Right kidney (tissue), 1 donor: Measurements from ENCODE around the gene STARD9.

Source experiments
- DNase-seq: peaks from one replicate; pipeline ENCODE4 v3.0.0-alpha.2; 2016

STARD9 gene

DNA sequence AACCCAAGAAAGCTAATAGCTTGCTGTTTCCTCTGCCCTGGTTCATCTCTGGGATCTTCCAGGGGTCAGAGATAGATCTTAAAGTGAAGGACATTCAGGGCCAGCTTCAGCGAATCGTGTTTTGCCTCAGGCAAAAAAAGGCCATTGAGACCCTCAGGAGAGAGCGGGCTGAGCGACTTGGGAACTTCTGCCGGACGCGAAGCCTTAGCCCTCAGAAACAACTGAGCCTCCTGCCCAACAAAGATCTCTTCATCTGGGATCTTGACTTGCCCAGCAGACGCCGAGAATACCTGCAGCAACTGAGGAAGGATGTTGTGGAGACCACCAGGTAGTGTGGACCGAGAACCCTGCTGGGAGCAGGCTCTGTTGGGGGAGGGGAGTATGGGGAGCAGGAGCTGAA lies 119.0 kb downstream of the STARD9 start:
- no peak for DNase-seq

- DNase-seq: no peak
These were observed 120.2 kb downstream of the STARD9 start for GRCh38 chr15:42695527-42696071.

DNA sequence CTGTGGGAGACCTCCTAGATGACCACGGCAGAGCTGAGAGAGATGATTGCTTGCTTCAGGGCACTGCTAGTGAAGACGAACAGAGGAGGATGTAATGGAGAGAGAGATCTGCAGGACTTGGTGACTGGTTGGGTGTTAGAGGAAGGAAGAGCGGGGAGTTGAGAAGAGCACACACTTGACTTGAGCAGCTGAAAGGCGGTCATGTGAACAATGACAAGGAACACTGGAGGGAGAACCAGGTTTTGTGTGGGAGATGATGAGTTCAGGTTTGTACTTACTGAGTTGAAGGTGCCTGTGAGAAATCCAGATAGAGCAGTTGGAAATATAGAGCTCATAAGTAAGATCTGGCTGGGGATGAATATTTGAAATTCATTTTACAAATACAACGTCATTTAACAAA lies 121.2 kb downstream of the STARD9 start:
- no peak for DNase-seq

DNA sequence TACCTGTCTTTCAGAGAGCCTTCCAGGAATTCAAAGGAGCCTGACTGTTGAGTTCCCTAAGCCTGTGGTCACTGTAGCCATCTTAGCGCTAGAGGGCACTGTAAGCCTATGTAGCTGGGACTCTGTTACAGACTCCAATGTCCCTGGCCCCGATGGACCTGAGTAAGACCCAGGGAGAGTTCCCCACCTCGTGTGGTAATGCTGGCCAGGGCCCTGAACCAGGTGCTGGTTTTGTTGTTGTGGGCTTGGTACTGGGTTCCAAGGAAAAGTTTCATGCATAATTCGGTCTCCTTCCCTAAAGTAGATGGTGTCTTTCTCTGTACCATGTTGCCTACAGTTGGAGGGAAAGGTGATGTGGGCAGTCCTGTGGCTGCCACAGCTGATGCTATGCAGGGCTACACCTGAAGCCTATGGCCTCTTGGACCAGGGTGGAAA lies 129.1 kb downstream of the STARD9 start:
- peak; percentile 23 for DNase-seq

GRCh38 chr15:42705336-42705735 lies 129.9 kb downstream of the STARD9 start:
- no peak for DNase-seq

- no peak for DNase-seq
These were observed 131.7 kb downstream of the STARD9 start for GRCh38 chr15:42707068-42707467.

DNA sequence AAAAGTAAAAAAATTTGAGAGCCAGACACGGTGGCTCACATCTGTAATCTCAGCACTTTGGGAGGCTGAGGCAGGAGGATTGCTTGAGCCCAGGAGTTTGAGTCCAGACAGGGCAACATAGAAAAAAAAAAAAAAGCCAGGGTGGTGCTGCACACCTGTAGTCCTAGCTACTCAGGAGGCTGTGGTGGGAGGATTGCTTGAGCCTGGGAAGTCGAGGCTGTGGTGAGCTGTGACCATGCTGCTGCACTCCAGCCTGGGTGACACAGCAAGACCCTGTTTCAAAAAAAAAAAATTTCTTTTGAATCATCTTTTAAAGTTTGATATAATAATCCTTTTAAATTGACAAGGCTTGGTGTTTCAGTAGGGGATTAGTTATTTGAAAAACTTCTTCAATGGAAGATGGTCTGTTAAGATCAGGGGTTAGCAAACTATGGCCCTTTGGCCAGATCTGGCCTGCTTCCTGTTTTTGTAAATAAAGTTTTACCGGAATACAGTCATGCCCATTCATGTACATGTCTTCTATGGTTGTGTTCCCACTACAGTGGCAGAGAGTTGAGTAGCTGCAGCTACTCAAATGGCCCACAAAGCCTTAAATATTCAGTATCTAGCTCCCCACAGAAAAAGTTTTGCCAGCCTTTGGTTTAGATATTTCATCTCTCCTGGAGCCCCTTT lies 132.6 kb downstream of the STARD9 start:
- no peak for DNase-seq

DNA sequence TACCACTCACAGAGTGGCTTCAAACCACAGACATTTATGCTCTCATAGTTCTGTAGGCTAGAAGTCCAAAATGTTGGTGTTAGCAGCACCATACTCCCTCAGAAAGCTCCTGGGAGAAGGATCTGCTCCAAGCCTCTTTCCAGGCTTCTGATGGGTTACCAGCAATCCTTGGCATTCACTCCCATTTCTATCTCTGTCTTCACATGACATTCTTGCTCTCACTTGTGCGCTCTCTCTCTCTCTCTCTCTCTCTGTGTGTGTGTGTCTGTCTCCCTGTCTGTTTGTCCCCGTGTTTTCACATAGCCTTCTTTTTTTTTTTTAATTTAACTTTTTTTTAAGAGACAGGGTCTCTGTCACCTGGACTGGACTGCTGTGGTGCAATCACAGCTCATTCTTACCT lies 135.3 kb downstream of the STARD9 start:
- DNase-seq: no peak

DNA sequence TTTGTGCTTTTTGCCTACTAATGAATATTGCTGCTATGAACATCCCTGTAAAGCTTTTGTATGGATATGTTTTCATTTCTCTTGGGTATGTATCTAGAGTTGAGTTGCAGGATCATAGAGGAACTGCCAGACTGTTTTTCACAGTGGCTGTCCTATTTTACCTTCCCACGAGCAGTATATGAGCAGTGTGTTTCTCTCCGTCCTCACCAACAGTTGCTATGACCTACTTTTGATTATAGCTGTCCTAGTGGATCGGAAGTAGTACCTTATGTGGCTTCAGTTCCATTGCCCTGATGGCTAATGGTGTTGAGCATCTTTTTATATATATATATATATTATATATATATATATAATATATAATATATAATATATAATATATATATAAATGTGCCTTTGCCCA lies 136.3 kb downstream of the STARD9 start:
- DNase-seq: no peak

GRCh38 chr15:42712584-42712983 lies 137.2 kb downstream of the STARD9 start:
- no peak for DNase-seq

GRCh38 chr15:42716125-42716524 lies 140.7 kb downstream of the STARD9 start:
- no peak for DNase-seq

- no peak for DNase-seq
These were observed 141.2 kb downstream of the STARD9 start for GRCh38 chr15:42716626-42717025.

DNA sequence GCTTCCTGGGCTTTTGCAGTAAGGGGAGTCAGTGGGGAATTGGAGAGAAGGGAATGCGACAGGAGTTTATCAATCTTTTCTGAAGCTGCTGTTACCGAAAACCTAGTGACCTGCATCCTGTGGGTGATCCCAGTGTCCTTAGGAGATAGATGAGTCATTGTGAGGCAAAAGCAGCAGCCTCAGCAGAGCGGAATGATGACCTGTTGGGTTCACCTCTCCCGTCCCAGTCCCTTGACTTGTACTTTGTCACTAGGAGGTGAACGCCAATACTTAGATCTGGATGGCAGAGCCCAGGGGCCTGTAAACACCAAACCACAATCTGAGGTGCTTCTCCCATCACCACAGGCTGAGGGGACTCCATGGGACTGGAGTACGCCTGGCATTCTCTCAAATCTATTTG lies 143.6 kb downstream of the STARD9 start:
- DNase-seq: no peak

DNA sequence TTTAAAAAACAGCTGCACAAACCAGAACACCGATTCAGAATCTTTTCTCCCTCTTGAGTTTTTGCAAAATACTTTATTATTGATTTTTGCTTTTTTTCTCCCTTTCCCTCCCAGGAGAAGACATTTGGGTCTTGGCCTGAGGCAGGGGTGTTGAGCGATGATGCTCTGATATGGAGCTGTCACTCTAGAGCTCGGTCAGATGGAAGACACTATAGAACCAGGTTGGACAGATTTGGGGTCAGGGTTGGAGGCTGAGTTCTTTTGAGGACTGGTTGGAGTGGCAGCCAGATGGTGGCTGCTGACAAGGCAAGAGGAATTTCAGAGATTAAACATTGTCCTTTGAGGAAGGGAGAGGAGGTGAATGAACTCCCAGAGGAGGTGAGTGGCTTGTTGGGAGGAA lies 144.7 kb downstream of the STARD9 start:
- no peak for DNase-seq

- no peak for DNase-seq
These were observed 145.6 kb downstream of the STARD9 start for GRCh38 chr15:42721016-42721415.

DNA sequence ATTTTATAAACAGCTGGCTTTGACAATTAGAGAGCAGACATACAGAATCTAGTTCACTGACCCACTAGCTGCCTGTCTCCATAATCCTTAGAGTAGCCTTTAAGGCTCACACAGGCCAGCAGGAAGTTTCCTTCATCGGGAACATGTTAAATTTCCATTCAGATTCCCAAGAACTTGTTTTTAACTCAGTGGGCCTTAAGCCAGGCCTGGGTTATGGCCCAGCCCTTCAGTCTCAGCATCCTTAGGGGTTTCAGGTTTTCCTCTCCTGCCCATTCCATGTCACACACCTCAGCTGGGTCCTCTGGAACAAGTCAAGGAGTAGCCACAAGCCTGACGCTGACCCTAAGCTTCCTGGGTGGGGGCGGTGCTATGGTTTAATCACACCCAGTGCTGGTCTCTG lies 146.5 kb downstream of the STARD9 start:
- DNase-seq: no peak

DNA sequence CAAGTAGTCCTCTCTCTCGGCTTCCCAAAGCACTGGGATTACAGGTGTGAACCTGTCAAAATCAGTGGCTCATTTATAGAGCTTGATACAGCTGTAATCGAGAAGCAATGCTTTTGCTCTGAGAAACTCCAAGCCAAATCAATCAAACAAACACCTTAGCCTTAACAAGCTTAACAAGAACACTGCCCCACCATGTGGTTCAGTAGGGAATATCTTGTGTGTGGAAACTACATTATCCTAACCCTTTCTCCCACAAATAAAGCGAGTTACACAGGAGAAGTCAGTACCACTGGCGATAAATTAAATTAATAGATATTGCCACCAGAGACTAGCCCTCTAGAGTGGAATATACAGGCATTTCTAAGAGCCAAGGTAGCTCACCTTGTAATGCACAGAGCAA lies 147.7 kb downstream of the STARD9 start:
- no peak for DNase-seq

GRCh38 chr15:42724276-42724675 lies 148.9 kb downstream of the STARD9 start:
- DNase-seq: no peak

GRCh38 chr15:42725331-42725903 lies 150.0 kb downstream of the STARD9 start:
- no peak for DNase-seq

- DNase-seq: no peak
These were observed 150.7 kb downstream of the STARD9 start for GRCh38 chr15:42726114-42726513.

GRCh38 chr15:42727750-42728381 lies 152.5 kb downstream of the STARD9 start:
- DNase-seq: no peak

GRCh38 chr15:42728560-42728959 lies 153.2 kb downstream of the STARD9 start:
- DNase-seq: no peak

- DNase-seq: no peak
These were observed 153.6 kb downstream of the STARD9 start for GRCh38 chr15:42728972-42729371.

- no peak for DNase-seq
These were observed 154.0 kb downstream of the STARD9 start for GRCh38 chr15:42729409-42729808.
